GM12874 (cell line): ENCODE measurements around the gene OPRD1.

Experiments
- CTCF ChIP-seq: IDR thresholded peaks from 2 replicates; pipeline ENCODE4 v1.5.1; 2011; ENCODE audit warnings: low read depth, mild to moderate bottlenecking, control low read depth, low read length, moderate library complexity; ENCODE audit not compliant: insufficient read depth

The OPRD1 gene

GRCh38 chr1:28860332-28861073 is 48.5 kb downstream of the OPRD1 start:
- TF ChIP-seq CTCF, result no peak

GRCh38 chr1:28862571-28863403 is 50.8 kb downstream of the OPRD1 start:
- no peak for TF ChIP-seq CTCF

GRCh38 chr1:28864695-28865094 is 52.7 kb downstream of the OPRD1 start:
- TF ChIP-seq CTCF, result no peak

- no peak for TF ChIP-seq CTCF
Measured at GRCh38 chr1:28865997-28866650, 54.2 kb downstream of the OPRD1 start.

- no peak for TF ChIP-seq CTCF
Measured at GRCh38 chr1:28867850-28868249, 55.9 kb downstream of the OPRD1 start.

GRCh38 chr1:28869952-28870351 is 58.0 kb downstream of the OPRD1 start:
- TF ChIP-seq CTCF, result no peak
